ENCODE measurements around the gene NCMAP. TPM values are rescaled to one million over a fixed set of nuclear protein-coding genes. Genes with fewer than 3 reads are reported as not detected.

The NCMAP gene
- total and polyA plus RNA-seq, 7 donors = 0.51 to 1.8 (median 0.60) TPM; not detected in 4

DNA sequence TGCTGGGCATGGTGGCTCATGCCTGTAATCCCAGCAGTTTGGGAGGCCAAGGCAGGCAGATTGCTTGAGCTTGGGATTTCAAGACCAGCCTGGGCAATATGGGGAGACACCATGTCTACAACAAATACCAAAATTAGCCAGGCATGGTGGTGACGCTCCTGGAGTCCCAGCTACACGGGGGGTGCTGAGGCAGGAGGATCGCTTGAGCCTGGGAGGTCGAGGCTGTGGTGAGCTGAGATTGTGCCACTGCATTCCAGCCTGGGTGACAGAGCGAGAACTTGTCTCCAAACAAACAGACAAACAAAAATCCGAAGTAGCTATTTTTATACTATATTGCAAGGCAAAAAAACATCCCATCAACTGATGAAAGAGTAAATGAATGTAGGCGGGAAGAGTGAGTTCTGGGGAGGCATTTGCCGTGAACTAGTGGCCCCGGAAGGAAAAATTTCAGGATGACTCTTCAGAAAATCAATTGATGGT lies 40.6 kb downstream of the NCMAP start:
- Histone ChIP-seq H3K9me3 (no peaks in the 10 kb centered on the region), H3K4me1 (no peaks in the 10 kb centered on the region), H3K4me3 (no peak overlapping the region), H3K27me3 (no peaks in the 10 kb centered on the region), H3K27ac (no peak overlapping the region), H3K36me3 (no peaks in the 10 kb centered on the region)
- DNase-seq = no peak
- intact Hi-C loops (cut with DNase I) = no loop called here
- TF ChIP-seq, protein P1, sequence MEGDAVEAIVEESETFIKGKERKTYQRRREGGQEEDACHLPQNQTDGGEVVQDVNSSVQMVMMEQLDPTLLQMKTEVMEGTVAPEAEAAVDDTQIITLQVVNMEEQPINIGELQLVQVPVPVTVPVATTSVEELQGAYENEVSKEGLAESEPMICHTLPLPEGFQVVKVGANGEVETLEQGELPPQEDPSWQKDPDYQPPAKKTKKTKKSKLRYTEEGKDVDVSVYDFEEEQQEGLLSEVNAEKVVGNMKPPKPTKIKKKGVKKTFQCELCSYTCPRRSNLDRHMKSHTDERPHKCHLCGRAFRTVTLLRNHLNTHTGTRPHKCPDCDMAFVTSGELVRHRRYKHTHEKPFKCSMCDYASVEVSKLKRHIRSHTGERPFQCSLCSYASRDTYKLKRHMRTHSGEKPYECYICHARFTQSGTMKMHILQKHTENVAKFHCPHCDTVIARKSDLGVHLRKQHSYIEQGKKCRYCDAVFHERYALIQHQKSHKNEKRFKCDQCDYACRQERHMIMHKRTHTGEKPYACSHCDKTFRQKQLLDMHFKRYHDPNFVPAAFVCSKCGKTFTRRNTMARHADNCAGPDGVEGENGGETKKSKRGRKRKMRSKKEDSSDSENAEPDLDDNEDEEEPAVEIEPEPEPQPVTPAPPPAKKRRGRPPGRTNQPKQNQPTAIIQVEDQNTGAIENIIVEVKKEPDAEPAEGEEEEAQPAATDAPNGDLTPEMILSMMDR (IDR thresholded peaks at IDR 0.05) = no peak
- TF ChIP-seq POLR2A (IDR thresholded peaks at IDR 0.05) (no peak), POLR2AphosphoS5 (IDR thresholded peaks at IDR 0.05) (no peak), EP300 (IDR thresholded peaks at IDR 0.05) (no peak)
- 89 to 91% methylated on average over 9 of the region's 9 CpGs for WGBS, 2 donors

DNA sequence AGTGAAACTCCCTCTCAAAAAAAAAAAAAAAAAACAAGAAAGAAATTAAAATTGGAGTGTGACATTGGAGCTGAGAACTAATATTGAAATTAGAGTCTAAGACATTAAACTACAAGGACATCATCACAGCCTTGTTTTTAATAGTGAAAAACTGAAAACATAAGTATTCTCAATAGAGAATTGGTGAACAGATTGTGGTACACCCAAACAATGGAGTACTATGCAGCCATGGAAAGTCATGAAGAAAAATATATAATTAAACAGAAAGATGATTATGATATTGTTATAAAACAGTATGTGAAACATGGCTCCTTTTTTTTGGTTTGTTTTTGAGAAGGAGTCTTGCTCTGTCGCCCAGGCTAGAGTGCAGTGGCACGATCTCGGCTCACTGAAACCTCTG lies 43.4 kb downstream of the NCMAP start:
- intact Hi-C loops (cut with DNase I) = no loop called here
- Histone ChIP-seq H3K4me1 (no peaks in the 10 kb centered on the region), H3K4me3 (no peak overlapping the region), H3K27me3 (no peaks in the 10 kb centered on the region), H3K9me3 (no peaks in the 10 kb centered on the region), H3K36me3 (no peaks in the 10 kb centered on the region), H3K27ac (no peak overlapping the region)
- no peak for DNase-seq
- TF ChIP-seq, protein P1 (IDR thresholded peaks at IDR 0.05) = no peak
- TF ChIP-seq POLR2A (IDR thresholded peaks at IDR 0.05) (no peak), POLR2AphosphoS5 (IDR thresholded peaks at IDR 0.05) (no peak), EP300 (IDR thresholded peaks at IDR 0.05) (no peak)
- 97 to 98% methylated on average over 3 of the region's 3 CpGs for WGBS, 2 donors

DNA sequence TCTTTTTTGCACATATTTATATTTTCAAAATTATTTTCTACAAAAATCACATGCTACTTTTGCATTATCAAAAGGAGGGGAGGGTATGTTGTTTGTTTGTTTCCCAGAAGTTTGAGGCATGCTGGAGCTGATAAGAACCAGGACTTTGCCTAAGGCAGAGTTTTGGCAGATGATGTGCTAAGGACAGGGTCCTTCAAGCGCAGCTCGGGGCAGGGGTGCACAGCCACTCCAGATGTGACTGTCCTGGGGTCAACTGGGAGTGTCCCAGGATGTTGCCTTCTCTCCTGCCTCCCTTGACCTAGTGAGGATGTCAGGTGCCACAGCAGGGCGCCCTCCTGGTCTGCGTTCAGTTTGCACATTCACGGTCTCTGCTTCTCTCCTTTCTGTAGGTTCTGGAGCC lies 44.7 kb downstream of the NCMAP start:
- no peak overlapping the region for H3K27ac ChIP-seq
- DNase-seq = no peak
- no peak for TF ChIP-seq POLR2A (IDR thresholded peaks at IDR 0.05)
- TF ChIP-seq, protein P1 (IDR thresholded peaks at IDR 0.05) = no peak
- TF ChIP-seq EP300 (IDR thresholded peaks at IDR 0.05) = no peak
- no peak for TF ChIP-seq POLR2AphosphoS5 (IDR thresholded peaks at IDR 0.05)
- intact Hi-C loops (cut with DNase I) = no loop called here
- 76 to 83% methylated on average over 5 of the region's 5 CpGs for WGBS, 2 donors
- no peak overlapping the region for H3K4me3 ChIP-seq
- no peaks in the 10 kb centered on the region for H3K9me3 ChIP-seq
- H3K4me1 ChIP-seq = no peaks in the 10 kb centered on the region
- H3K27me3 ChIP-seq = no peaks in the 10 kb centered on the region
- no peaks in the 10 kb centered on the region for H3K36me3 ChIP-seq

DNA sequence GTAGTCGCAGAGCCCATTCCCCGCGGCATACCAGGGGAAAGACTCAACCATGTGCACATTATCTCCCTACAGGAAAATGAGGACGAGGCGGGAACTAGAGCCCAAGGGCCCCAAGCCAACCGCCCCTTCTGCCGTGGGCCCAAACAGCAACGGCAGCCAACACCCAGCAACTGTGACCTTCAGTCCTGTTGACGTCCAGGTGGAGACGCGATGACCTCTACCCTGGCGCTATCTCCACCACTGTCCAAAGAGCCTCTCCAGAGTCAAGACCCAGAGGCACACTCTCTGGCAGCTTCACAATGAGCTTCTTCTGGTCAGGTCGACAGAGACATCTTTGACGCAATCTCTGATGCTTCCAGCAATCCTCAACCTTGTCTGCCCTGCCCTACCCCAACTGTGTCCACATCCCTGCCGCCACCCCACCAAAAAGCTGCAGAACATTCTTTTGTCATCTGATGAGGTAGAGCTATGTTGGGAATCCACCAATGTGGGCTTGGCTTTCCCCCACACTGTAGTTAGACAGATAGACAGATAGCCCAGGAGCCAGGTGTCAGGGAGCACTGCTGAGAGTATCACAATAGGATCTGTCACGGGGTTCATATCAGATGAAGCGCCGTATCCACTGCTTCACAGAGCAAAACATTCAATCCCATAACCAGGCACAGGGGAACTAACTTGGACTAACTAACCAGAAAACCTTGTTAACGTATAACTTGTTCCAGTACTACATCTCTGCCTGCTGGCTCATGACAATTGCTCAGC lies 49.8 kb downstream of the NCMAP start:
- Histone ChIP-seq H3K9me3 (no peaks in the 10 kb centered on the region), H3K4me3 (no peak overlapping the region), H3K4me1 (no peaks in the 10 kb centered on the region), H3K36me3 (no peaks in the 10 kb centered on the region), H3K27me3 (peaks cover 0 to 3% (median 0%) of the 10 kb centered on the region in 3 donors), H3K27ac (no peak overlapping the region)
- intact Hi-C loops (cut with DNase I) = no loop called here
- 90 to 93% methylated on average over 19 of the region's 19 CpGs for WGBS, 2 donors
- TF ChIP-seq EP300 (IDR thresholded peaks at IDR 0.05) (no peak), POLR2AphosphoS5 (IDR thresholded peaks at IDR 0.05) (no peak), POLR2A (IDR thresholded peaks at IDR 0.05) (no peak)
- TF ChIP-seq, protein P1 (IDR thresholded peaks at IDR 0.05) = no peak
- DNase-seq = no peak

DNA sequence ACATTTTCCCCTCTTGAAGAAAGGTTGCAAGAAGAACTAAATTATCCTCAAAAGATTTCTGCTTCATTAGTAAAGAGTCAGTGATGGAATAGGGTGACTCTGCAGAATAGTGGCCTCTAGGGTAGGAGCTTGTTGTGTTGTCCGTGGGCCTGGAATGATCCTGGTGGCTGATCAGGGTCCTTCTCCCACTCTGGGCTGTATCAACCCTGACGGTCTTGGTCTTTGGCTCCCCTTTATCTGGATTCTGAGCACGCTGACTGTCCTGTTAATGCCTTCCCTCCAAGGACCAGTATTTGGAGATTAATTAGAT lies 50.4 kb downstream of the NCMAP start:
- peaks cover 0 to 4% (median 0%) of the 10 kb centered on the region in 3 donors for H3K27me3 ChIP-seq
- no peak overlapping the region for H3K27ac ChIP-seq
- 87 to 91% methylated on average over 3 of the region's 3 CpGs for WGBS, 2 donors
- no peak for TF ChIP-seq POLR2A (IDR thresholded peaks at IDR 0.05)
- TF ChIP-seq POLR2AphosphoS5 (IDR thresholded peaks at IDR 0.05) = no peak
- TF ChIP-seq EP300 (IDR thresholded peaks at IDR 0.05) = no peak
- TF ChIP-seq, protein P1 (IDR thresholded peaks at IDR 0.05) = no peak
- H3K9me3 ChIP-seq = no peaks in the 10 kb centered on the region
- DNase-seq = no peak
- H3K36me3 ChIP-seq = no peaks in the 10 kb centered on the region
- intact Hi-C loops (cut with DNase I) = no loop called here
- no peaks in the 10 kb centered on the region for H3K4me1 ChIP-seq
- H3K4me3 ChIP-seq = no peak overlapping the region

Data from sigmoid colon (tissue), 7 donors.